MCF 10A (cell line): ENCODE measurements around the gene ZNF200. TPM values are rescaled to one million over a fixed set of nuclear protein-coding genes. Genes with fewer than 3 reads are reported as not detected.

ENCODE experiments used
- BruUV-seq: library from RNA; stranded (reverse); fragments of 400-500 nt; replicated peaks from 2 replicates; lab custom pipeline; 2021; lab: Mats Ljungman, UMichigan
- CTCF ChIA-PET: fragments of 300-600 bp; sonication (Branson Sonifier 250); formaldehyde crosslinking; extraction: SDS; loops from one replicate; lab custom pipeline; 2021; ENCODE audit warnings: antibody characterized with exemption, inconsistent platforms; lab: Yijun Ruan, JAX
- POLR2A ChIA-PET: fragments of 300-600, 350-650 bp; sonication (Branson Sonifier 250); formaldehyde crosslinking; extraction: SDS; loops from one replicate; lab custom pipeline; 2020; ENCODE audit warnings: antibody characterized with exemption, inconsistent platforms; lab: Yijun Ruan, JAX
- DNase-seq: peaks from one replicate; pipeline ENCODE4 v3.0.0-alpha.2; 2018; ENCODE audit not compliant: unreplicated experiment
- H3K27ac Mint-ChIP-seq: one replicate; pipeline ENCODE4 v1.8.0; 2022; ENCODE audit warnings: mild to moderate bottlenecking, low read depth, mixed read lengths; ENCODE audit not compliant: unreplicated experiment
- H3K27me3 Mint-ChIP-seq: one replicate; pipeline ENCODE4 v1.8.0; 2022; ENCODE audit warnings: mixed read lengths; ENCODE audit not compliant: insufficient read depth, unreplicated experiment
- H3K36me3 Mint-ChIP-seq: one replicate; pipeline ENCODE4 v1.8.0; 2022; ENCODE audit warnings: mild to moderate bottlenecking, moderate library complexity, mixed read lengths; ENCODE audit not compliant: insufficient read depth, unreplicated experiment
- H3K4me1 Mint-ChIP-seq: one replicate; pipeline ENCODE4 v1.8.0; 2022; ENCODE audit warnings: mixed read lengths; ENCODE audit not compliant: insufficient read depth, unreplicated experiment
- H3K4me3 Mint-ChIP-seq: one replicate; pipeline ENCODE4 v1.8.0; 2022; ENCODE audit warnings: mild to moderate bottlenecking, moderate library complexity, mixed read lengths; ENCODE audit not compliant: unreplicated experiment
- H3K9me3 Mint-ChIP-seq: one replicate; pipeline ENCODE4 v1.8.0; 2022; ENCODE audit warnings: mixed read lengths; ENCODE audit not compliant: unreplicated experiment
- intact Hi-C: fragments of 100-400 bp; cut with micrococcal nuclease; formaldehyde crosslinking; loops from 2 replicates; pipeline ENCODE4 v1.14.1; 2022
- total RNA-seq: library from RNA; stranded (reverse); gene quantifications from 2 replicates; pipeline ENCODE4 v1.2.3, GENCODE V29; 2022
- TF ChIP-seq, protein P1 (sequence below): fragments of 200-600 bp; IDR thresholded peaks from one replicate; pipeline ENCODE4 v1.8.0; 2022; ENCODE audit warnings: antibody characterized with exemption, mild to moderate bottlenecking; ENCODE audit not compliant: unreplicated experiment

ZNF200 gene
- total RNA-seq, 1 experiment from 2014 or later: 6.6 TPM

DNA sequence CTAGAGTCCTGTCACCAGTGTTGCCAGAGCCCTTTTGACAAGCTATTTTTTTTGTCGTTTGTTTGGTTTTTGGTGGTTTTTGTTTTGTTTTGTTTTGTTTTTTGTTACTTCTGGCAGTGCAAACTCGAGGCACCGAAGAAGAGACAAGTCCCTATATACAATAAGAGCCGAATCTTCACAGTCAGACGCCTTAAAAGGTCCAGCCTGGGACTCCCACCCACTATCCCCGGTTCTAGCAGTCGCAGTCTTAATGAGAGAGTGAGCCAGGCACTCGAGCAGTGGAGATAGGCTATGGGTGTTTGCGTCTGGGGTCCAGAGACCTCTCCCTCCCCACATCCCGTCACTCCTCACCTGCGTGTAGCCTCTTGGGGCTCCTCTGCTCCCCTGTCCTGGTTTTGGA, 45.1 kb downstream of the ZNF200 start:
- peak overlapping the region; percentile 78 for H3K4me3 Mint-ChIP-seq
- H3K27me3 Mint-ChIP-seq: no peaks in the 10 kb centered on the region

DNA sequence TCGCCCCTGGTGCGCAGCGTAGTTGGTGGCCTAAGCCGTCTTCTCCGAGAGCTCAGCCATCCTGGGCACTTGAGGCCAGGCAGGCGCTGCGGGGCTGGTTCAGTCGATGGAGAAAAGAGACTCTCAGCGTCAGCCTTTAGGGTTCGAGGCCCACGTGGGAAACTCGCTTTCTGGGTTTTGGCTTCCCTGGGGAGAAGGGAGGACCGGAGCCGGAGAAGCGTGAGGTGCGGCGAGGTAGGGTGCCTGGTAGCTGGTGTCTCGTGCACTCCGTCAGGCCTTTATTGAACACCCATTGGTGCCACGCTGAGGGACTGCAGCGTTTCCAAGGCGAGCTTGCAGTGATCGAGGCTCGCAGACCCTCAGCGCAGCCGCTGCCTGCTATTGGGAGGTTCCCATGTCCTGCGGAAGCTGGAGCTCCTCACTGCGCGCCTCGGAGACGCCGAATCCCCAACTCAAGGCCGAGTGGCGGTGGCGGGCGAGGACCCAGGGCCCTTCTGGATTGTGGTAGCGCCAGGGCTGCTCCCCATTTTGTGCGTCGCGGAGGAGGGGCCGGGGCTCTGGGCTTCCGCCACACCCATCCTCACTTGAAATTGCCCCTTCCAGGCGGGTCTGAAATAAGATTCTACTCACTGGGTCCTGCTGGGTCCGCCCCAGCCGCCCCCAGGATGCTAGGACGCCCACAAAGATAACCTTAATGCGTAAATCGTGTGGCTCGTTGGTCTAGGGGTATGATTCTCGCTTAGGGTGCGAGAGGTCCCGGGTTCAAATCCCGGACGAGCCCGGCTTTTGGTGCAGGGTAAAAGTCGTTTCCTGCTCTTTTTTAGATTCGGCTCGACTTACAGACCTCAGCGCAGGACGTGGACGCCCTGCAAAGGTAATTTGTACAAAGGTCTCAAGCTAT, 45.8 kb downstream of the ZNF200 start:
- H3K27ac Mint-ChIP-seq: peak overlapping the region; percentile 50
- no TSS peak for BruUV-seq
- ChIA-PET CTCF (interaction anchor here (0.6 to 1.2 kb wide), 6 partner anchors 10 to 268 kb away, joined by 3 to 4 read pairs (median 3); no protein-coding TSS in a partner anchor), POLR2A (interaction anchor here (0.7 to 1.7 kb wide), 10 partner anchors 11 to 212 kb away, joined by 3 to 11 read pairs (median 4); partner anchors contain the start of genes ZNF174, ZNF200, ZNF263 and ZSCAN32)
- H3K9me3 Mint-ChIP-seq: no peaks in the 10 kb centered on the region
- intact Hi-C loops: loop anchor here (2.0 kb wide), 2 partner anchors 30 to 76 kb away; no protein-coding TSS in a partner anchor
- TF ChIP-seq, protein P1, sequence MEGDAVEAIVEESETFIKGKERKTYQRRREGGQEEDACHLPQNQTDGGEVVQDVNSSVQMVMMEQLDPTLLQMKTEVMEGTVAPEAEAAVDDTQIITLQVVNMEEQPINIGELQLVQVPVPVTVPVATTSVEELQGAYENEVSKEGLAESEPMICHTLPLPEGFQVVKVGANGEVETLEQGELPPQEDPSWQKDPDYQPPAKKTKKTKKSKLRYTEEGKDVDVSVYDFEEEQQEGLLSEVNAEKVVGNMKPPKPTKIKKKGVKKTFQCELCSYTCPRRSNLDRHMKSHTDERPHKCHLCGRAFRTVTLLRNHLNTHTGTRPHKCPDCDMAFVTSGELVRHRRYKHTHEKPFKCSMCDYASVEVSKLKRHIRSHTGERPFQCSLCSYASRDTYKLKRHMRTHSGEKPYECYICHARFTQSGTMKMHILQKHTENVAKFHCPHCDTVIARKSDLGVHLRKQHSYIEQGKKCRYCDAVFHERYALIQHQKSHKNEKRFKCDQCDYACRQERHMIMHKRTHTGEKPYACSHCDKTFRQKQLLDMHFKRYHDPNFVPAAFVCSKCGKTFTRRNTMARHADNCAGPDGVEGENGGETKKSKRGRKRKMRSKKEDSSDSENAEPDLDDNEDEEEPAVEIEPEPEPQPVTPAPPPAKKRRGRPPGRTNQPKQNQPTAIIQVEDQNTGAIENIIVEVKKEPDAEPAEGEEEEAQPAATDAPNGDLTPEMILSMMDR: no peak
- H3K4me1 Mint-ChIP-seq: peaks cover 5% of the 10 kb centered on the region
- DNase-seq: peak; percentile 72
- peak overlapping the region; percentile 78 for H3K4me3 Mint-ChIP-seq
- H3K27me3 Mint-ChIP-seq: no peaks in the 10 kb centered on the region
- H3K36me3 Mint-ChIP-seq: peaks cover 9% of the 10 kb centered on the region

More for the DNA sequence above, 45.1 kb downstream of the ZNF200 start:
- peaks cover 5% of the 10 kb centered on the region for H3K4me1 Mint-ChIP-seq
- no peak overlapping the region for H3K27ac Mint-ChIP-seq
- intact Hi-C loops: loop anchor here (2.0 kb wide), 2 partner anchors 31 to 75 kb away; no protein-coding TSS in a partner anchor
- H3K36me3 Mint-ChIP-seq: peaks cover 7% of the 10 kb centered on the region
- H3K9me3 Mint-ChIP-seq: no peaks in the 10 kb centered on the region
- TF ChIP-seq, protein P1: no peak
- ChIA-PET POLR2A (interaction anchor here (1.0 to 1.7 kb wide), 8 partner anchors 10 to 78 kb away, joined by 3 to 11 read pairs (median 4); partner anchors contain the start of gene ZNF200), CTCF (interaction anchor here (0.6 to 1.2 kb wide), 4 partner anchors 9 to 267 kb away, joined by 3 to 4 read pairs (median 3); no protein-coding TSS in a partner anchor)
- no peak for DNase-seq
- no TSS peak for BruUV-seq

DNA sequence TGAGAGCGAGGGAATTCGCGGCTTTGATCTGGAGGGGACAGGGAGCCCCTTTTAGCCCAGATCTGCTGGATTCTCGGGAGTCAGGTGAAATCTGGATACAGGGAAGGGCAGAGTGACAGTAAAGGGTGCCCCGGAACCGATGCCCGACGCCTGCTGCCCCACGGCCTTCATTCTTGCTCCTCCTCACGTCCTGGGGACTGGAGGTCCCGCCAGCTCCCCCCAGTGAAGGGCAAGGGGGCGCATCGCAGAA, 46.4 kb downstream of the ZNF200 start:
- DNase-seq: peak; percentile 43
- Mint-ChIP-seq H3K36me3 (peaks cover 14% of the 10 kb centered on the region), H3K27ac (peak overlapping the region; percentile 50), H3K9me3 (no peaks in the 10 kb centered on the region), H3K4me1 (peaks cover 5% of the 10 kb centered on the region), H3K4me3 (peak overlapping the region; percentile 78), H3K27me3 (no peaks in the 10 kb centered on the region)
- TF ChIP-seq, protein P1: no peak
- BruUV-seq: no TSS peak
- intact Hi-C loops: loop anchor here (2.0 kb wide), 2 partner anchors 30 to 76 kb away; no protein-coding TSS in a partner anchor
- ChIA-PET POLR2A (interaction anchor here (0.7 to 1.7 kb wide), 8 partner anchors 17 to 212 kb away, joined by 3 to 11 read pairs (median 5); partner anchors contain the start of genes ZNF174, ZNF200, ZNF263 and ZSCAN32), CTCF (interaction anchor here (0.8 kb wide), 1 partner anchor 157 kb away, joined by 4 read pairs; no protein-coding TSS in a partner anchor)
